Thoracic aorta (tissue), 2 donors: ENCODE results near the gene CEP112. TPM values are rescaled to one million over a fixed set of nuclear protein-coding genes. Genes with fewer than 3 reads are reported as not detected.
"Not testable (repeated sequence)": the region's sequence is repeated elsewhere in the genome, so short reads cannot be mapped to it uniquely, and the experiment has no call there.

ENCODE experiments used
- ATAC-seq: fragments of 150-250 bp; one replicate; pipeline ENCODE4 v1.8.0; 2017; ENCODE audit warnings: low read depth; ENCODE audit not compliant: insufficient number of reproducible peaks, low FRiP score
- DNase-seq: peaks from one replicate; pipeline ENCODE4 v3.0.0-alpha.2; 2020; ENCODE audit warnings: low spot score
- H3K27ac ChIP-seq, 2 donors: fragments of 200-600 bp; sonication (generic); 1 replicate in 1 of 2; 2 replicates in 1 of 2; pipeline ENCODE4 v1.5.1; 2016; ENCODE audit warnings: mild to moderate bottlenecking in 2 of 2, moderate library complexity in 2 of 2
- H3K27me3 ChIP-seq: fragments of 200-600 bp; sonication (generic); replicated peaks from 2 replicates; pipeline ENCODE4 v1.6.0; 2016; ENCODE audit warnings: mild to moderate bottlenecking; ENCODE audit not compliant: insufficient read depth
- H3K36me3 ChIP-seq: fragments of 200-600 bp; sonication (generic); one replicate; pipeline ENCODE4 v1.5.1; 2016
- H3K4me1 ChIP-seq, 2 donors: fragments of 200-600 bp; sonication (generic); 1 replicate in 1 of 2; 2 replicates in 1 of 2; pipeline versions ENCODE4 v1.5.1 to v1.6.0; 2016; ENCODE audit warnings: low read depth in 2 of 2, mild to moderate bottlenecking in 1 of 2; ENCODE audit not compliant: control insufficient read depth in 1 of 2
- H3K4me3 ChIP-seq: fragments of 200-600 bp; sonication (generic); 2 replicates; pipeline ENCODE4 v1.5.1; 2016; ENCODE audit warnings: mild to moderate bottlenecking
- H3K9me3 ChIP-seq: fragments of 200-600 bp; sonication (generic); 2 replicates; pipeline ENCODE4 v1.5.1; 2016
- total RNA-seq, 2 donors: library from RNA; depleted of rRNA; stranded (reverse); fragments of >200 nt; gene quantifications; one replicate each; pipeline versions ENCODE4 v1.1.0 to v1.2.3, GENCODE V29; 2016
- TF ChIP-seq, protein P1 (sequence below): fragments of 200-600 bp; sonication (generic); IDR thresholded peaks from one replicate; pipeline ENCODE4 v1.5.1; 2019; ENCODE audit warnings: antibody characterized with exemption

The CEP112 gene
- total RNA-seq, 2 donors from 2014 or later: 13.4 to 19.0 TPM

- DNase-seq: no peak
- no peak for ATAC-seq
- Histone ChIP-seq H3K27me3 (no peaks in the 10 kb centered on the region), H3K27ac (no peak overlapping the region), H3K4me1 (no peaks in the 10 kb centered on the region), H3K36me3 (no peaks in the 10 kb centered on the region), H3K4me3 (no peak overlapping the region), H3K9me3 (no peaks in the 10 kb centered on the region)
- TF ChIP-seq, protein P1, sequence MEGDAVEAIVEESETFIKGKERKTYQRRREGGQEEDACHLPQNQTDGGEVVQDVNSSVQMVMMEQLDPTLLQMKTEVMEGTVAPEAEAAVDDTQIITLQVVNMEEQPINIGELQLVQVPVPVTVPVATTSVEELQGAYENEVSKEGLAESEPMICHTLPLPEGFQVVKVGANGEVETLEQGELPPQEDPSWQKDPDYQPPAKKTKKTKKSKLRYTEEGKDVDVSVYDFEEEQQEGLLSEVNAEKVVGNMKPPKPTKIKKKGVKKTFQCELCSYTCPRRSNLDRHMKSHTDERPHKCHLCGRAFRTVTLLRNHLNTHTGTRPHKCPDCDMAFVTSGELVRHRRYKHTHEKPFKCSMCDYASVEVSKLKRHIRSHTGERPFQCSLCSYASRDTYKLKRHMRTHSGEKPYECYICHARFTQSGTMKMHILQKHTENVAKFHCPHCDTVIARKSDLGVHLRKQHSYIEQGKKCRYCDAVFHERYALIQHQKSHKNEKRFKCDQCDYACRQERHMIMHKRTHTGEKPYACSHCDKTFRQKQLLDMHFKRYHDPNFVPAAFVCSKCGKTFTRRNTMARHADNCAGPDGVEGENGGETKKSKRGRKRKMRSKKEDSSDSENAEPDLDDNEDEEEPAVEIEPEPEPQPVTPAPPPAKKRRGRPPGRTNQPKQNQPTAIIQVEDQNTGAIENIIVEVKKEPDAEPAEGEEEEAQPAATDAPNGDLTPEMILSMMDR: no peak
Measured at GRCh38 chr17:65850486-65850885, 341.4 kb downstream of the CEP112 start.

DNA sequence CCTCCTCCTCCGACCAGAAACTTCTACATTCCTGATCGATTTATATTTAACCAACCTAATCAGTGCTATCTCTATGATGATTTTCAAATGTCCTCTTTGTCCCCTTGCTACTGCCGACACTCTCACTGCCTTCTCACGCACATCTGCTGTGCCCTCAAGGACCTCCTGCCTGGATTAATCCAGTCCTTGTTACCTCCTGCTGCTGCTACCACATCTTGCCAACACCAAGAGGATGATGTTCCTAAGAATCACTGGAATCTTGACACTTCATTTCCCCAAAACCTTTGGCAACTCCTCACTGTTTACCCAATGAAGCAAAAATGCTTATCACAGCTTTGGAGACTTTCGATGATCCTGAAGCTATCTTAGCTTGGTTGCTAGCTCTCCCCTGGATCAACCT lies 343.2 kb downstream of the CEP112 start:
- ATAC-seq: no peak
- Histone ChIP-seq H3K9me3 (no peaks in the 10 kb centered on the region), H3K4me3 (no peak overlapping the region), H3K36me3 (no peaks in the 10 kb centered on the region), H3K4me1 (no peaks in the 10 kb centered on the region), H3K27me3 (no peaks in the 10 kb centered on the region), H3K27ac (no peak overlapping the region)
- TF ChIP-seq, protein P1: no peak
- DNase-seq: no peak

- TF ChIP-seq, protein P1: no peak
- no peak for DNase-seq
- no peaks in the 10 kb centered on the region for H3K36me3 ChIP-seq
- no peaks in the 10 kb centered on the region for H3K27me3 ChIP-seq
- no peaks in the 10 kb centered on the region for H3K4me1 ChIP-seq
- H3K9me3 ChIP-seq: no peaks in the 10 kb centered on the region
- H3K27ac ChIP-seq: no peak overlapping the region
- no peak for ATAC-seq
- H3K4me3 ChIP-seq: no peak overlapping the region
Measured at GRCh38 chr17:65841089-65841488, 350.8 kb downstream of the CEP112 start.

GRCh38 chr17:65837232-65837631 lies 354.7 kb downstream of the CEP112 start:
- not testable (repeated sequence) for H3K27me3 ChIP-seq, H3K4me1 ChIP-seq, H3K27ac ChIP-seq, DNase-seq, ATAC-seq, H3K36me3 ChIP-seq, H3K4me3 ChIP-seq
- H3K9me3 ChIP-seq: peaks cover 17% of the 10 kb centered on the region

DNA sequence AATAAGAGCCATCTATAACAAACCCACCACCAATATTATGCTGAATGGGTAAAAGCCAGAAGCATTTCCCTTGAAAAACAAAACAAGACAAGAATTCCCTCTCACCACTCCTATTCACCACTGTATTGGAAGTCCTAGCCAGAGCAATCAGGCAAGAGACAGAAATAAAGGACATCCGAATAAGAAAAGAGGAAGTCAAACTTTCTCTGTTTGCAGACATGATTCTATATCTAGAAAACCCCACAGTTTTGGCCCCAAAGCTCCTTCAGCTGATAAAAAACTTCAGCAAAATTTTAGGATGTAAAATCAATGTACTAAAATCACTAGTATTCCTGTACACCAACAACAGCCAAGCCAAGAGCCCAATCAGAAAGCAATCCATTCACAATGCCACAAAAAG lies 358.7 kb downstream of the CEP112 start:
- no peak for DNase-seq
- no peak overlapping the region for H3K27ac ChIP-seq
- no peak for ATAC-seq
- peaks cover 23% of the 10 kb centered on the region for H3K9me3 ChIP-seq
- H3K4me1 ChIP-seq: no peaks in the 10 kb centered on the region
- TF ChIP-seq, protein P1: no peak
- H3K27me3 ChIP-seq: no peaks in the 10 kb centered on the region
- no peaks in the 10 kb centered on the region for H3K36me3 ChIP-seq
- H3K4me3 ChIP-seq: no peak overlapping the region

DNA sequence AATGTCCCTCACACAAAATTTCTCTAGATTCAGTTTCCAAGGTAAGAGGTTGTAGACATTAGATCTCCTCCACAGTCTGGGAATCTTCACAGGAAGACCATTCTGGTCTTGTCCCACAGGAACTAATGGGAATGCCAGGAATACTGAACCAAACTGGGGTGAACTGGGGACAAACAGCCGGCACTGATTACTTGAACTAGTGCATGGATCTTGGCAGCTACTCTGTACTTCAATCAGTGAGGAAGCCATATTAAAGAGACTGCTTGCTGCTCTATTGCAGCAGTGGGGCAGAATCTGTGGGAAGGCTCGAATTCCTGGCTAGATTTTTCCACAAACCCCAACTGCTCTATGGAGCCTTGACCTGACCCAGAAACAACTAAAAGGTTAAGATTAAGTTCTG lies 361.6 kb downstream of the CEP112 start:
- no peak overlapping the region for H3K27ac ChIP-seq
- no peak overlapping the region for H3K4me3 ChIP-seq
- TF ChIP-seq, protein P1: no peak
- no peak for ATAC-seq
- no peaks in the 10 kb centered on the region for H3K4me1 ChIP-seq
- no peaks in the 10 kb centered on the region for H3K27me3 ChIP-seq
- DNase-seq: no peak
- H3K36me3 ChIP-seq: no peaks in the 10 kb centered on the region
- H3K9me3 ChIP-seq: peaks cover 23% of the 10 kb centered on the region

GRCh38 chr17:65826577-65826976 lies 365.4 kb downstream of the CEP112 start:
- not testable (repeated sequence) for ATAC-seq, H3K4me1 ChIP-seq, DNase-seq, H3K27ac ChIP-seq, H3K4me3 ChIP-seq, H3K36me3 ChIP-seq, H3K9me3 ChIP-seq, H3K27me3 ChIP-seq
